A673 (cell line): ENCODE data around the gene ADCY4. TPM values are rescaled to one million over a fixed set of nuclear protein-coding genes. Genes with fewer than 3 reads are reported as not detected.
A peak's percentile ranks its signal among the peaks of the same experiment; 100 is the strongest.

ENCODE experiments used
- BruUV-seq: library from RNA; stranded (reverse); fragments of 400-500 nt; replicated peaks from 2 replicates; lab custom pipeline; 2021; lab: Mats Ljungman, UMichigan
- CTCF ChIA-PET: fragments of 300-600 bp; sonication (Branson Sonifier 250); formaldehyde crosslinking; loops from one replicate; lab custom pipeline; 2022; ENCODE audit warnings: antibody characterized with exemption; lab: Charles Lee
- POLR2A ChIA-PET: fragments of 300-600 bp; sonication (Branson Sonifier 250); formaldehyde crosslinking; loops from one replicate; lab custom pipeline; 2022; ENCODE audit warnings: antibody characterized with exemption; ENCODE audit not compliant: low non-redundant PET; lab: Charles Lee
- DNase-seq: peaks from one replicate; pipeline ENCODE4 v3.0.0-alpha.2; 2015; ENCODE audit warnings: low spot score
- H3K27ac ChIP-seq: fragments of 200-600 bp; sonication (generic); 2 replicates; pipeline ENCODE4 v1.5.1; 2016; ENCODE audit warnings: mixed run types, low read depth, mild to moderate bottlenecking, mixed read lengths, antibody characterized with exemption, low read length; ENCODE audit not compliant: poor library complexity, severe bottlenecking
- H3K27me3 ChIP-seq: fragments of 200-600 bp; sonication (generic); replicated peaks from 2 replicates; pipeline ENCODE4 v1.6.1; 2017; ENCODE audit warnings: mixed run types, low read depth, mild to moderate bottlenecking, mixed read lengths, antibody characterized with exemption, low read length; ENCODE audit not compliant: insufficient read depth, poor library complexity
- H3K36me3 ChIP-seq: fragments of 200-600 bp; sonication (generic); 2 replicates; pipeline ENCODE4 v1.6.1; 2016; ENCODE audit warnings: mixed run types, mild to moderate bottlenecking, mixed read lengths, antibody characterized with exemption, low read length; ENCODE audit not compliant: insufficient read depth, poor library complexity, severe bottlenecking
- H3K4me1 ChIP-seq: fragments of 200-600 bp; sonication (generic); 2 replicates; pipeline ENCODE4 v1.6.1; 2017; ENCODE audit warnings: mixed run types, mild to moderate bottlenecking, mixed read lengths, antibody characterized with exemption, low read length; ENCODE audit not compliant: insufficient read depth, poor library complexity, severe bottlenecking
- H3K4me3 ChIP-seq: fragments of 200-600 bp; sonication (generic); 2 replicates; pipeline ENCODE4 v1.5.1; 2016; ENCODE audit warnings: low read depth, mixed run types, mild to moderate bottlenecking, mixed read lengths, low read length; ENCODE audit not compliant: poor library complexity, severe bottlenecking
- H3K9me3 ChIP-seq: fragments of 200-600 bp; sonication (generic); 2 replicates; pipeline ENCODE4 v1.6.1; 2016; ENCODE audit warnings: mixed run types, low read depth, mild to moderate bottlenecking, mixed read lengths, antibody characterized with exemption, low read length; ENCODE audit not compliant: poor library complexity, severe bottlenecking
- EZH2 ChIP-seq: fragments of 200-600 bp; sonication (generic); IDR thresholded peaks from 2 replicates; pipeline ENCODE4 v1.6.1; 2017; ENCODE audit warnings: borderline replicate concordance, low read depth, mild to moderate bottlenecking, mixed read lengths, antibody characterized with exemption, low read length; ENCODE audit not compliant: poor library complexity, severe bottlenecking
- intact Hi-C: fragments of 100-400 bp; cut with micrococcal nuclease; formaldehyde crosslinking; loops from one replicate; pipeline ENCODE4 v1.10.0; 2022; ENCODE audit not compliant: unreplicated experiment
- total RNA-seq: library from RNA; stranded (reverse); gene quantifications from 2 replicates; pipeline ENCODE4 v1.2.3, GENCODE V29; 2021
- TF ChIP-seq, protein P1 (sequence below): fragments of 300-800, 200-600 bp; sonication (generic); conservative IDR thresholded peaks from 2 replicates; pipeline ENCODE4 v1.5.1; 2017; ENCODE audit warnings: low read depth, mild to moderate bottlenecking, antibody characterized with exemption, low read length, moderate library complexity, mixed read lengths

ADCY4 gene
- total RNA-seq, 1 experiment from 2014 or later = 0.84 TPM

DNA sequence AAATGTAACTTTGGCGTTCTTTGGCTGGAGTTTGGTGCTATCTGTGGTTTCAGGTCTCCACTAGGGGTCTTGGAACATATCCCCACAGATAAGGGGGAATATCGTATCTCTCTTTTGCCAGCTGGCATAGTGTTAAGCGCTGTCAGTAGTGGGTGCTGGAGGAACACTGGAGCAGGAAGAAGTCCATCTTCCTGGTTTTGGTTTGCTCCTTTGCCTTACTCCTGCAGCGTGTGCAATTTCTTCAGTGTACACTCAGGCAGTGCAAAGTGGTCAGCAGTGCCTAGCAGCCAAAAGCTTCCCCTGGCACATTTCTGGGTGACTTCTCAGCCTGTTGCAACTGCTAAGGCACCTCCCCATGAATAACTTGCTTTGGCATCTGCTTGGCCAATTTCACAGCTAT, 16.6 kb upstream of the ADCY4 start:
- TF ChIP-seq, protein P1, sequence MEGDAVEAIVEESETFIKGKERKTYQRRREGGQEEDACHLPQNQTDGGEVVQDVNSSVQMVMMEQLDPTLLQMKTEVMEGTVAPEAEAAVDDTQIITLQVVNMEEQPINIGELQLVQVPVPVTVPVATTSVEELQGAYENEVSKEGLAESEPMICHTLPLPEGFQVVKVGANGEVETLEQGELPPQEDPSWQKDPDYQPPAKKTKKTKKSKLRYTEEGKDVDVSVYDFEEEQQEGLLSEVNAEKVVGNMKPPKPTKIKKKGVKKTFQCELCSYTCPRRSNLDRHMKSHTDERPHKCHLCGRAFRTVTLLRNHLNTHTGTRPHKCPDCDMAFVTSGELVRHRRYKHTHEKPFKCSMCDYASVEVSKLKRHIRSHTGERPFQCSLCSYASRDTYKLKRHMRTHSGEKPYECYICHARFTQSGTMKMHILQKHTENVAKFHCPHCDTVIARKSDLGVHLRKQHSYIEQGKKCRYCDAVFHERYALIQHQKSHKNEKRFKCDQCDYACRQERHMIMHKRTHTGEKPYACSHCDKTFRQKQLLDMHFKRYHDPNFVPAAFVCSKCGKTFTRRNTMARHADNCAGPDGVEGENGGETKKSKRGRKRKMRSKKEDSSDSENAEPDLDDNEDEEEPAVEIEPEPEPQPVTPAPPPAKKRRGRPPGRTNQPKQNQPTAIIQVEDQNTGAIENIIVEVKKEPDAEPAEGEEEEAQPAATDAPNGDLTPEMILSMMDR = peak; percentile 39
- TF ChIP-seq EZH2 = no peak
- no TSS peak for BruUV-seq
- Histone ChIP-seq H3K36me3 (no peaks in the 10 kb centered on the region), H3K27ac (no peak overlapping the region), H3K9me3 (no peaks in the 10 kb centered on the region), H3K27me3 (no peaks in the 10 kb centered on the region), H3K4me1 (peaks cover 7% of the 10 kb centered on the region), H3K4me3 (no peak overlapping the region)
- ChIA-PET POLR2A (no interaction called here), CTCF (interaction anchor here (1.0 kb wide), 1 partner anchor 80 kb away, joined by 3 read pairs; no protein-coding TSS in a partner anchor)
- peak; percentile 62 for DNase-seq
- intact Hi-C loops = no loop called here

DNA sequence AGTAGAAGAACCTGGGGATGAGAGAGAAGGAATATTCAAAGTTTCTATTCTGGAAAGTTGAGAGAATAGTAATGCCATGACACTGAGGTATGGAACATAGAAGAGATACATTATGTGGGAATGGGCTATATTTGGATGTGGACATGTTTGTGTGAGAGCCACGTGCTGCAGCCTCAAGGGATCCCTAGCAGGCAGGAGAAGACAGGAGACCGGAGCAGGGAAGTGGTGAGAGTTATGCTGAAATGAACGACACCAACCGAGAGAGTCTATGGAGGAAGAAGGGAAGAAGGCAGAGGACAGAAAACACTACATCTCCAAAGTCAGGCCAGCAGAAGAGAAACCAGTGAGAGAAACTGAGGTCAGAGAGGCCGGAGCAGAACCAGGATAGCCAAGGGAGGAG, 14.9 kb upstream of the ADCY4 start:
- intact Hi-C loops = no loop called here

GRCh38 chr14:24348186-24348585, 13.3 kb upstream of the ADCY4 start:
- TF ChIP-seq, protein P1 = no peak
- no peak for TF ChIP-seq EZH2
- Histone ChIP-seq H3K27ac (no peak overlapping the region), H3K27me3 (no peaks in the 10 kb centered on the region), H3K4me1 (peaks cover 7% of the 10 kb centered on the region), H3K9me3 (no peaks in the 10 kb centered on the region), H3K4me3 (no peak overlapping the region), H3K36me3 (no peaks in the 10 kb centered on the region)
- intact Hi-C loops = no loop called here
- BruUV-seq = no TSS peak
- ChIA-PET CTCF (interaction anchor here (0.7 kb wide), 1 partner anchor 58 kb away, joined by 4 read pairs; no protein-coding TSS in a partner anchor), POLR2A (interaction anchor here (0.7 kb wide), 1 partner anchor 87 kb away, joined by 9 read pairs; no protein-coding TSS in a partner anchor)
- no peak for DNase-seq

More for the DNA sequence above, 14.9 kb upstream of the ADCY4 start:
- H3K27ac ChIP-seq = no peak overlapping the region
- no peak for DNase-seq
- no TSS peak for BruUV-seq
- no peaks in the 10 kb centered on the region for H3K36me3 ChIP-seq
- POLR2A ChIA-PET = no interaction called here
- H3K27me3 ChIP-seq = no peaks in the 10 kb centered on the region
- no peaks in the 10 kb centered on the region for H3K9me3 ChIP-seq
- CTCF ChIA-PET = no interaction called here
- peaks cover 7% of the 10 kb centered on the region for H3K4me1 ChIP-seq
- TF ChIP-seq EZH2 = no peak
- TF ChIP-seq, protein P1 = no peak
- no peak overlapping the region for H3K4me3 ChIP-seq
